HepG2 (cell line): ENCODE data around the gene ZNF620. TPM values are rescaled to one million over a fixed set of nuclear protein-coding genes. Genes with fewer than 3 reads are reported as not detected.

ENCODE experiments used
- ATAC-seq: fragments of 200-7000 bp; cut with Tn5 transposase; 3 replicates; pipeline ENCODE4 v1.9.1; 2020; ENCODE audit warnings: mild to moderate bottlenecking, moderate library complexity
- BruUV-seq: library from RNA; stranded (reverse); fragments of 400-500 nt; replicated peaks from 2 replicates; lab custom pipeline; 2021; lab: Mats Ljungman, UMichigan
- CTCF ChIA-PET: fragments of 300-600 bp; formaldehyde crosslinking; extraction: SDS; loops from one replicate; lab custom pipeline; 2021; ENCODE audit warnings: low total read pairs, inconsistent platforms, low intra/inter-chr PET ratio; lab: Yijun Ruan, JAX
- POLR2A ChIA-PET: fragments of 350-600 bp; sonication (Branson Sonifier 250); formaldehyde crosslinking; loops from one replicate; lab custom pipeline; 2020; ENCODE audit warnings: antibody characterized with exemption, inconsistent platforms; lab: Yijun Ruan, JAX
- DNase-seq: peaks from one replicate; pipeline ENCODE4 v3.0.0-alpha.2; 2015; ENCODE audit warnings: low spot score
- FAIRE-seq: peaks from 3 replicates; lab custom pipeline; 2011; peaks lifted over from hg19 to GRCh38; lab: Jason Lieb, UNC
- H2AFZ ChIP-seq: one replicate; pipeline ENCODE4 v1.6.1; 2011; ENCODE audit warnings: low read length, inconsistent platforms
- H3K27ac ChIP-seq: fragments of 300-600 bp; 3 replicates; pipeline ENCODE4 v1.8.0; 2011; ENCODE audit warnings: mixed run types, mild to moderate bottlenecking, mixed read lengths, low read length, inconsistent platforms; ENCODE audit not compliant: insufficient read depth; ENCODE audit errors: extremely low read length
- H3K27me3 ChIP-seq, 2 experiments: fragments of 200-600 bp in 1 of 2; 2 replicates in 1 of 2; 3 replicates in 1 of 2; pipeline versions ENCODE4 v1.6.0 to v1.8.0; 2011; ENCODE audit warnings: low read length in 2 of 2, mild to moderate bottlenecking in 2 of 2, moderate library complexity in 2 of 2, inconsistent platforms in 1 of 2; ENCODE audit not compliant: insufficient read depth in 2 of 2, control insufficient read depth in 1 of 2
- H3K36me3 ChIP-seq, 2 experiments: fragments of 200-600 bp in 1 of 2; replicated peaks in 1 of 2; 2 replicates in 1 of 2; 3 replicates in 1 of 2; pipeline versions ENCODE4 v1.5.1 to v1.8.0; 2011; ENCODE audit warnings: low read length in 2 of 2, inconsistent platforms in 1 of 2; ENCODE audit not compliant: insufficient read depth in 2 of 2, control insufficient read depth in 1 of 2
- H3K4me1 ChIP-seq: 2 replicates; pipeline ENCODE4 v1.5.1; 2012; ENCODE audit warnings: low read length, inconsistent platforms; ENCODE audit not compliant: insufficient read depth
- H3K4me2 ChIP-seq: 2 replicates; pipeline ENCODE4 v1.6.0; 2011; ENCODE audit warnings: low read depth, low read length, inconsistent platforms
- H3K4me3 ChIP-seq, 3 experiments: fragments of 200-600 bp in 1 of 3; sonication (generic), shearing (Covaris generic) in 1 of 3; replicated peaks in 1 of 3; 2 replicates each; pipeline ENCODE4 v1.5.1; 2011 to 2016; ENCODE audit warnings: low read length in 3 of 3, inconsistent platforms in 2 of 3, low read depth in 2 of 3, mild to moderate bottlenecking in 2 of 3, control low read depth in 1 of 3, mixed read lengths in 1 of 3; ENCODE audit not compliant: insufficient read depth in 1 of 3
- H3K79me2 ChIP-seq: one replicate; pipeline ENCODE4 v1.6.1; 2011; ENCODE audit warnings: low read length, inconsistent platforms; ENCODE audit not compliant: insufficient read depth
- H3K9ac ChIP-seq: 2 replicates; pipeline ENCODE4 v1.6.0; 2011; ENCODE audit warnings: mild to moderate bottlenecking, low read depth, low read length, inconsistent platforms; ENCODE audit not compliant: insufficient read depth
- H3K9me3 ChIP-seq: 2 replicates; pipeline ENCODE4 v1.5.1; 2012; ENCODE audit warnings: mild to moderate bottlenecking, low read length
- H4K20me1 ChIP-seq: 2 replicates; pipeline ENCODE4 v1.6.0; 2011; ENCODE audit warnings: inconsistent platforms, mild to moderate bottlenecking, low read length, moderate library complexity; ENCODE audit not compliant: insufficient read depth
- EHMT2 ChIP-seq: fragments of 200-600 bp; sonication (generic); IDR thresholded peaks from 2 replicates; pipeline ENCODE4 v1.7.0; 2017; ENCODE audit warnings: antibody characterized with exemption, low read depth, low read length, borderline replicate concordance
- GABPA ChIP-seq, 2 experiments: IDR thresholded peaks; 2 replicates each; pipeline ENCODE4 v1.6.1; 2011 to 2016; ENCODE audit warnings: low read depth in 2 of 2, low read length in 1 of 2, missing biosample characterization in 1 of 2, missing genetic modification characterization in 1 of 2
- MAFF ChIP-seq: IDR thresholded peaks from 2 replicates; pipeline ENCODE4 v1.6.1; 2011; ENCODE audit warnings: low read depth, low read length, improper control_type of control experiment
- MAFK ChIP-seq, 2 experiments: IDR thresholded peaks in 1 of 2; conservative IDR thresholded peaks in 1 of 2; 2 replicates each; pipeline ENCODE4 v1.6.1; 2011; ENCODE audit warnings: improper control_type of control experiment in 2 of 2, low read length in 2 of 2
- NR3C1 ChIP-seq: sonication (generic); formaldehyde crosslinking; IDR thresholded peaks from 2 replicates; pipeline ENCODE4 v1.4.0; 2020; ENCODE audit warnings: missing genetic modification reagents
- RERE ChIP-seq: IDR thresholded peaks from 2 replicates; pipeline ENCODE4 v1.6.1; 2016; ENCODE audit warnings: low read depth, missing genetic modification reagents, missing compliant biosample characterization
- SOX13 ChIP-seq, 3 experiments: fragments of 450-650 bp in 1 of 3; sonication (generic) in 1 of 3; formaldehyde crosslinking in 1 of 3; IDR thresholded peaks in 2 of 3; conservative IDR thresholded peaks in 1 of 3; 2 replicates each; pipeline versions ENCODE4 v1.5.0 to v1.6.1; 2016 to 2020; ENCODE audit warnings: antibody characterized with exemption in 1 of 3, mild to moderate bottlenecking in 1 of 3, missing compliant biosample characterization in 1 of 3, missing genetic modification reagents in 1 of 3, moderate library complexity in 1 of 3
- ZFP36L1 ChIP-seq: sonication (generic); formaldehyde crosslinking; IDR thresholded peaks from 2 replicates; pipeline ENCODE4 v1.8.0; 2022; ENCODE audit warnings: mild to moderate bottlenecking, missing genetic modification reagents, moderate library complexity
- ZNF292 ChIP-seq: sonication (generic); formaldehyde crosslinking; IDR thresholded peaks from 2 replicates; pipeline ENCODE4 v1.8.1; 2022; ENCODE audit warnings: mild to moderate bottlenecking, low read depth, missing genetic modification reagents, borderline replicate concordance
- ZNF335 ChIP-seq: sonication (generic); formaldehyde crosslinking; IDR thresholded peaks from 2 replicates; pipeline ENCODE4 v1.4.0; 2020; ENCODE audit warnings: missing genetic modification reagents
- ZNF546 ChIP-seq: sonication (generic); formaldehyde crosslinking; conservative IDR thresholded peaks from 2 replicates; pipeline ENCODE4 v1.8.1; 2023; ENCODE audit warnings: mild to moderate bottlenecking, missing genetic modification reagents
- WGBS: methylation state at CpG from one replicate; pipeline ENCODE4 v1.1.6; 2017; ENCODE audit warnings: low lambda C conversion rate; 5-methylcytosine and 5-hydroxymethylcytosine counted together
- in situ Hi-C: cut with HindIII; loops from 2 replicates; pipeline ENCODE4 v1.10.0; 2017; ENCODE audit warnings: low pct_unique_long_range_greater_than_20kb; ENCODE audit not compliant: extremely low pct_ligation_motif_present
- intact Hi-C: fragments of 100-400 bp; cut with micrococcal nuclease; formaldehyde crosslinking; loops from one replicate; pipeline ENCODE4 v1.10.0; 2022; ENCODE audit not compliant: unreplicated experiment
- polyA plus RNA-seq, 8 experiments: library from polyadenylated mRNA; depleted of rRNA in 3 of 8; stranded (reverse) in 7 of 8; unstranded in 1 of 8; fragments of >200 nt; fragmentation: Illumina TruSeq in 4 of 8; extraction: Trizol in 4 of 8; gene quantifications; 2 replicates each; pipeline versions ENCODE4 v1.2.1 to v1.2.3, GENCODE V29; 2011 to 2016; ENCODE audit warnings: low read depth in 4 of 8, missing spikeins in 1 of 8, mixed read lengths in 1 of 8; ENCODE audit not compliant: insufficient read depth in 1 of 8
- total RNA-seq, 5 experiments: library from RNA; depleted of rRNA; stranded (reverse); fragments of >200 nt; fragmentation: Illumina TruSeq; extraction: Trizol; gene quantifications; 2 replicates each; pipeline ENCODE4 v1.2.3, GENCODE V29; 2016; ENCODE audit warnings: low read depth in 1 of 5
- TF ChIP-seq, protein P1 (sequence below): sonication (generic); formaldehyde crosslinking; conservative IDR thresholded peaks from 2 replicates; pipeline ENCODE4 v1.8.0; 2022; ENCODE audit warnings: missing genetic modification reagents
- TF ChIP-seq, protein P2 (sequence below): sonication (generic); formaldehyde crosslinking; IDR thresholded peaks from 2 replicates; pipeline ENCODE4 v1.4.0; 2020; ENCODE audit warnings: missing genetic modification reagents, mild to moderate bottlenecking, borderline replicate concordance

ZNF620 gene
- total and polyA plus RNA-seq, 2 of the 13 experiments (the other 11 are each of a cell fraction or from before 2014, with no cell fraction given), result 2.3 to 12.2 TPM

DNA sequence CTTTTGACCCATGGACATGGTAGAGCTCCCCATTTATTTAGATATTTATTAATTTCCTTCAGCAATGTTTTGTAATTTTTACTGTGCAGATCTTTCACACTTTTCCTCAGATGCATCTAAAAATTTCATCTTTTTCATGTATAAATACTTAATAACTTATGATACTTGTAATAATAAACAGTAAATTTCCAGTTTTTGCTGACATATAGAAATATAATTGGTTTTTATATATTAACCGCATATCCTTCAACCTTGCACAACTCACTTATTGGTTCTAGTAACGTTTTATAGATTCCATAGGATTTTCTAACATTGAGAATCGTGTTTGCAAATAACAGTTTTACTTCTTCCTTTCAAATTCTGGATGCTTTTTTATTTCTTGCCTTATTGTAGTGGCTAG is 15.4 kb downstream of the ZNF620 start:
- Histone ChIP-seq H3K9me3 (no peaks in the 10 kb centered on the region), H3K79me2 (peaks cover 15% of the 10 kb centered on the region), H3K4me1 (peaks cover 16% of the 10 kb centered on the region), H3K27ac (no peak overlapping the region), H3K9ac (no peak overlapping the region), H3K4me3 (no peak overlapping the region), H3K27me3 (no peaks in the 10 kb centered on the region; a peak in 1 of 5 replicates), H3K36me3 (peaks cover 3 to 4% of the 10 kb centered on the region in 2 experiments), H2AFZ (no peak overlapping the region), H4K20me1 (no peaks in the 10 kb centered on the region), H3K4me2 (no peak overlapping the region)
- intact Hi-C loops (no loop called here), in situ Hi-C loops (no loop called here)
- DNase-seq (no peak), ATAC-seq (no peak), FAIRE-seq (no peak)
- WGBS, result 77% methylated on average over 3 of the region's 3 CpGs
- ChIA-PET POLR2A (no interaction called here), CTCF (no interaction called here)
- BruUV-seq, result no TSS peak
- no peak for TF ChIP-seq SOX13 (IDR thresholded peaks at IDR 0.05)
- no peak for TF ChIP-seq SOX13 (CRISPR knock-in tag; conservative IDR thresholded peaks at IDR 0.05 in 1 of 2, IDR thresholded peaks at IDR 0.05 in 1 of 2)
- no peak for TF ChIP-seq GABPA (IDR thresholded peaks at IDR 0.05; ENCODE audit: low read depth, low read length)
- TF ChIP-seq GABPA (CRISPR knock-in tag; IDR thresholded peaks at IDR 0.05; ENCODE audit: low read depth), result no peak
- no peak for TF ChIP-seq NR3C1 (CRISPR knock-in tag)
- peak; percentile 54; the same call in 1 of the 2 replicates for TF ChIP-seq MAFF
- peak in 1 of 2 experiments; percentile 79; a peak in 2 of 4 replicates for TF ChIP-seq MAFK (conservative IDR thresholded peaks at IDR 0.05 in 1 of 2, IDR thresholded peaks at IDR 0.05 in 1 of 2; ENCODE audit: low read length in 2 of 2)
- no peak for TF ChIP-seq ZNF292 (CRISPR knock-in tag)
- no peak for TF ChIP-seq RERE (CRISPR knock-in tag)
- TF ChIP-seq EHMT2, result no peak
- TF ChIP-seq, protein P1, sequence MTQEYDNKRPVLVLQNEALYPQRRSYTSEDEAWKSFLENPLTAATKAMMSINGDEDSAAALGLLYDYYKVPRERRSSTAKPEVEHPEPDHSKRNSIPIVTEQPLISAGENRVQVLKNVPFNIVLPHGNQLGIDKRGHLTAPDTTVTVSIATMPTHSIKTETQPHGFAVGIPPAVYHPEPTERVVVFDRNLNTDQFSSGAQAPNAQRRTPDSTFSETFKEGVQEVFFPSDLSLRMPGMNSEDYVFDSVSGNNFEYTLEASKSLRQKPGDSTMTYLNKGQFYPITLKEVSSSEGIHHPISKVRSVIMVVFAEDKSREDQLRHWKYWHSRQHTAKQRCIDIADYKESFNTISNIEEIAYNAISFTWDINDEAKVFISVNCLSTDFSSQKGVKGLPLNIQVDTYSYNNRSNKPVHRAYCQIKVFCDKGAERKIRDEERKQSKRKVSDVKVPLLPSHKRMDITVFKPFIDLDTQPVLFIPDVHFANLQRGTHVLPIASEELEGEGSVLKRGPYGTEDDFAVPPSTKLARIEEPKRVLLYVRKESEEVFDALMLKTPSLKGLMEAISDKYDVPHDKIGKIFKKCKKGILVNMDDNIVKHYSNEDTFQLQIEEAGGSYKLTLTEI (CRISPR knock-in tag), result no peak
- TF ChIP-seq ZNF546 (CRISPR knock-in tag), result no peak
- TF ChIP-seq, protein P2, sequence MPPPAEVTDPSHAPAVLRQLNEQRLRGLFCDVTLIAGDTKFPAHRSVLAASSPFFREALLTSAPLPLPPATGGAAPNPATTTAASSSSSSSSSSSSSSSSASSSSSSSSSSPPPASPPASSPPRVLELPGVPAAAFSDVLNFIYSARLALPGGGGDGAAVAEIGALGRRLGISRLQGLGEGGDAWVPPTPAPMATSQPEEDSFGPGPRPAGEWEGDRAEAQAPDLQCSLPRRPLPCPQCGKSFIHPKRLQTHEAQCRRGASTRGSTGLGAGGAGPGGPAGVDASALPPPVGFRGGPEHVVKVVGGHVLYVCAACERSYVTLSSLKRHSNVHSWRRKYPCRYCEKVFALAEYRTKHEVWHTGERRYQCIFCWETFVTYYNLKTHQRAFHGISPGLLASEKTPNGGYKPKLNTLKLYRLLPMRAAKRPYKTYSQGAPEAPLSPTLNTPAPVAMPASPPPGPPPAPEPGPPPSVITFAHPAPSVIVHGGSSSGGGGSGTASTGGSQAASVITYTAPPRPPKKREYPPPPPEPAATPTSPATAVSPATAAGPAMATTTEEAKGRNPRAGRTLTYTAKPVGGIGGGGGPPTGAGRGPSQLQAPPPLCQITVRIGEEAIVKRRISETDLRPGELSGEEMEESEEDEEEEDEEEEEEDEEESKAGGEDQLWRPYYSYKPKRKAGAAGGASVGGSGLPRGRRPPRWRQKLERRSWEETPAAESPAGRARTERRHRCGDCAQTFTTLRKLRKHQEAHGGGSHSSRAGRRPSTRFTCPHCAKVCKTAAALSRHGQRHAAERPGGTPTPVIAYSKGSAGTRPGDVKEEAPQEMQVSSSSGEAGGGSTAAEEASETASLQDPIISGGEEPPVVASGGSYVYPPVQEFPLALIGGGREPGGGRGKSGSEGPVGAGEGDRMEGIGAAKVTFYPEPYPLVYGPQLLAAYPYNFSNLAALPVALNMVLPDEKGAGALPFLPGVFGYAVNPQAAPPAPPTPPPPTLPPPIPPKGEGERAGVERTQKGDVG (CRISPR knock-in tag), result no peak
- no peak for TF ChIP-seq ZFP36L1 (CRISPR knock-in tag)
- TF ChIP-seq ZNF335 (CRISPR knock-in tag), result no peak
